ENCODE data around the gene SETD1B. TPM values are rescaled to one million over a fixed set of nuclear protein-coding genes. Genes with fewer than 3 reads are reported as not detected.
"Not testable (repeated sequence)": the region's sequence is repeated elsewhere in the genome, so short reads cannot be mapped to it uniquely, and the experiment has no call there.

Gene SETD1B
- total RNA-seq, 1 donor from 2014 or later, result 8.0 TPM

DNA sequence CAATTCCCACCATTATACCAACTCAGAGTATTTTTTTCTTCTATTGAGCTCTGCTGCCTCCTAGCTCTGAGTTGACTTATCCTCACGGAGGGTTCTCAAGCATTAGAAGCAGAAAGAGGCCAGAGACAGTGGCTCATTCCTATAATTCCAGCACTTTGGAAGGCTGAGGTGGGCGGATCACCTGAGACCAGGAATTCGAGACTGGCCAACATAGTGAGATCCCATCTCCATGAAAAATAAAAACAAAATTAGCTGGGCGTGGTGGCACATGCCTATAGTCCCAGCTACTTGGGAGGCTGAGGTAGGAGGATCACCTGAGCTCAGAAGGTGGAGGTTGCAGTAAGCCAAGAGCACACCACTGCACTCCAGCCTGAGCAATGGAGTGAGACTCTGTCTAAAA is 33.9 kb downstream of the SETD1B start:
- ATAC-seq (no peak), DNase-seq (ENCODE audit: missing footprints) (no peak)
- intact Hi-C loops (cut with DNase I), result loop anchor here (10.0 kb wide), 1 partner anchor 47 kb away; the partner anchor contains the start of gene PSMD9

DNA sequence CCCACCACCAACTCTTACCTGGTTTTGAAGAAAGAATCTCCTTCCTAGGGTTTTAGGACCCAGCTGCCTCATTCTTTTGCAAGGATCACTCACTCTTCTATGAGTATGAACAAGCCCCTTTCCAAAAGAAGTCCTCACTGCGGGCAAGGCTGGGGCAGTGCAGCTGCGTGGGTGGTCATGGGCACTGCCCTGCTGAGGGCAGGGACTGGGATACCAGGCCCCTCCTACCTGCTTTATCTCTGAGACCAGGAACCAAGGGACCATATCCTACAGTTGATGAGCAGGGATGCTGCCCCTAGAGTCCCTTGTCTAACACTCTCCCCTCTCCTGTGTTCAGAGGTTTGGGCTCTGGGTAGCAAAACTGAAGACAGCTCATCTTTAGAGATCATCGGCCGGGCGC is 34.3 kb downstream of the SETD1B start:
- ATAC-seq, result no peak
- DNase-seq (ENCODE audit: missing footprints), result no peak
- intact Hi-C loops (cut with DNase I), result loop anchor here (10.0 kb wide), 1 partner anchor 47 kb away; the partner anchor contains the start of gene PSMD9

DNA sequence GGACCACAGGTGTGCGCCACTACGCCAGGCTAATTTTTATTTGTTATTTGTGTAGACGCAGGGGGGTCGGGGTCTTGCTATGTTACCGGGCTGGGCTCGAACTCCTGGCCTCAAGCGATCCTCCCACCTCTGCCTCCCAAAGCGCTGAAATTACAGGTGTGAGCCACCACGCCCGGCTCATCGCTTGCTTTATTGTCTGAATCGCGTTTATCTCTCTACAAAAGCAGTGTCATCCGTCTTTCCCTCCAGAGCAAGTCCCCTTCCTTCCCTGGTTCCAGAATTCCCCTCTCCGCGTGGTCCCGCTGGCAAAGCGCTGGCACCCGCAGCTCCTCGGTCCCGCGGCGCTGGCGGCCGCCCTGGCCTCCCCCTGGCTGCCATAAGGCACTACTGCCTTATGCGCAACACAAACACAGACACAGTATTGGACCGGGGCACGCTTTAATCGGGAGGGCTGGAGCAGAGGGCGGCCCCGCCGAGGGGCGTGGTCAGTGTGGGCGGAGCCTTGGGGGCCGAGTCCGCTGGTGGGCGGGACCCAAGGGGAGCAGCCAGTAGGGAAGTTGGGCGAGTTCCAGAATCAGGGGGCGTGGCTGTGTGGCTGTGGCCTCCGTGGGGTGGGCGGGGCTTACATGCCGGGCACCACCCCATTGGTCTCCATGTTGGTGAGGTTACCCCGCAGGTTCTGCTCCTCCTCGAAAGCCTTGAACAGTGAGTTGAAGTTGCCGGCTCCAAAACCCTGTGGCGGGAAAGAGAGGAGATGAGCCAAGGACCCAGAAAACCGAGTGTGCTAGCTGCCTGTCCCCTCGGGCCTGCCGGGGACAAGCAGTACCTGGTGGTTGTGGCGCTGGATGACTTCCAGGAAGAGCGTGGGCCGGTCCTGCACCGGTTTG is 35.5 kb downstream of the SETD1B start:
- DNase-seq (ENCODE audit: missing footprints) (peak; percentile 100), ATAC-seq (peak; percentile 99)
- intact Hi-C loops (cut with DNase I), result loop anchor here (10.0 kb wide), 1 partner anchor 45 kb away; the partner anchor contains the start of gene PSMD9

DNA sequence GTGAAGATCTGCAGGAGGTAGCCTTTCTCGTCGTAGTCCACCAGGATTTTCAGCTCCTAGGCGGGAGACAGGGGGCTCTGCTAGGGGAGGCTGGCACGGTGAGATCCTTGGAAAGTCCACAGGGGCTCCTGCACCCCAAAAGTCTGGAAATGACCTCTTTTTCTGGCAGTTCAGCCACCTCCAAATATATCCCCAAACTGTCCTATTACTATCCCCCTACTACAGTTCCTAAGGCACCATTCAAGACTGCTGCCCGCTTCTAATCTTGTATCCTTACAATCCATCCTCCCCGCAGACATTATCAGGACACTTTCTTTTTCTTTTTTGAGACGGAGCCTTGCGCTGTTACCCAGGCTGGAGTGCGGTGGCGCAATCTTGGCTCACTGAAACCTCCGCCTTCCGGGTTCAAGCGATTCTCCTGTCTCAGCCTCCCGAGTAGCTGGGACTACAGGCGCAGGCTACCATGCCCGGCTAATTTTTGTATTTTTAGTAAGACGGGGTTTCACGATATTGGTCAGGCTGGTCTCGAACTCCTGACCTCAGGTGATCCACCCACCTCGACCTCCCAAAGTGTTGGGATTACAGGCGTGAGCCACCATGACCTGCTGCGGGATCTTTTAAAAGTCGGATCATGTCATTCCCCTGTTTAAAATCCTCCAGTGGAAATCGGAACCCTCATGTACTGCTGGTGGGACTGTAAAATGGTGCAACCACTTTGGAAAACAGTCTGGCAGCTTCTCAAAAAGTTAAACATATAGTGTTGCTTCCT is 36.4 kb downstream of the SETD1B start:
- intact Hi-C loops (cut with DNase I), result loop anchor here (10.0 kb wide), 1 partner anchor 45 kb away; the partner anchor contains the start of gene PSMD9
- DNase-seq (ENCODE audit: missing footprints) (no peak), ATAC-seq (no peak)

DNA sequence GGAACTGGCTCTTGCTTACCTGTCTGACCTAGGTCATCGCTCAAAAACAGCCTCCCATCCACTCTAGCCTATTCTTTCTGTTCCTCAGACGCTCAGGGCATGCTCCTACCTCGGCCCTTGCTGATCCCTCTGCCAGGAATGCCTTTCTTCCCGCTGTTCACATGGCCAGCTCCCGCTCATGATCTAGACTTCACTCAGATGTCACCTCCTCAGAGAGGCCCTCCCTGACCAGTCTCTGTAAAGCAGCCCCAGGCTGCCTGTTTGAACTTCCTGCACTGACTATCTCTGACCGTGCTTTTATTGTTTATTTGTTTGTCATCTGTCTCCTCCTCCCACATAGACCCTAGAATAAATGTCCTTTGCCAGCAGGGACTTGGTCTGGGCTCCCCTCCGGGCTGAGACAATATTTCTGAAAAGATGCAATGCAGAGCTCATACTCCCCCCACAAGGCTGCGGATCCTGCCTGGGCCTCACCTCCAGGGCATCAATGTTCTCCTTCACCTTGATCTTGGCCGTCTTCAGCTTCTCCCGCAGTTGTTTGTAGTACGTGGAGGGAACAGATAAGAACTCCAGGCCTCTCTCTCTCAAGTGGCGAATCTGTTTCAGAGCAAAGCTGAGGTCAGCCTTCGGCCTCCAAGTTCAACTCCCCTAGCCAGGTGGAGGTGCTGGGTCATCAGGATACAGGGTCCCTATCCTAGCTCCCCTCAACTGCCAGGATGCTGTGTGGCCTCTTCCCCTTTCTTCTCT is 39.6 kb downstream of the SETD1B start:
- DNase-seq (ENCODE audit: missing footprints) (no peak), ATAC-seq (no peak)
- intact Hi-C loops (cut with DNase I), result no loop called here

DNA sequence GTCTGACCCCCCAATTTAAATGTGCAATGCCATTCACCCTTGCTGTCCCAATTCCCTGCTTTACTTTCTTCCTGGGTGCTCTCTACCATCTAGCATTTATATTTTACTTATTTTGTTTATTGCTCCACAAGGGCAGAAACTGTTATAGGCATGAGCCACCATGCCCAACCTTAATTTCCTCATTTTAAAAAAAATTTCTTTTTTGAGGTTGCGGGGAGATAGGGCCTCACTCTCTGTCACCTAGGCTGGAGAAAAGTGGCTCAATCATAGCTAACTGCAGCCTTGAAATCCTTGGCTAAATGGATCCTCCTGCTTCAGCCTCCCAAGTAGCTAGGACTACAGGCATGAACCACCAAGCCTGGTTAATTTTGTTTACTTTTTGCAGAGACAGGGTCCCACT is 41.9 kb downstream of the SETD1B start:
- no peak for DNase-seq (ENCODE audit: missing footprints)
- intact Hi-C loops (cut with DNase I), result no loop called here
- ATAC-seq, result no peak

DNA sequence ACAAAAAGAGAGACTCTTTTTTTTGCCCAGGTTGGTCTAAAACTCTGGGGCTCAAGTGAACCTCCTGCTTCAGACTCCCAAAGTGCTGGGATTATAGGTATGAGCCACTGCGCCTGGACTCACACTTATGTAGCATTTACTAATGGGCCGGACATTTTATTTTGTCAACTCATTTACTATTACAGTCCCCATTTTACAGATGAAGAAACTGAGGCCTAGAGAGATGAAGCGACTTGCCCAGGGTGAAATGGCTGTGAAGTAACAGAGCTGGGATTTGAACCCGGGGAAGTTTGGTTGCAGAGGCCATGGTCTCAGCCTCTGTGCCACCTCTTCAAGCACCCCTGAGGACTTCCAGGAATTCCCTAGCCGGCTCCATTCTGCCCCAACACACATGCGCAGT is 45.4 kb downstream of the SETD1B start:
- ATAC-seq (no peak), DNase-seq (ENCODE audit: missing footprints) (no peak)
- intact Hi-C loops (cut with DNase I), result no loop called here

DNA sequence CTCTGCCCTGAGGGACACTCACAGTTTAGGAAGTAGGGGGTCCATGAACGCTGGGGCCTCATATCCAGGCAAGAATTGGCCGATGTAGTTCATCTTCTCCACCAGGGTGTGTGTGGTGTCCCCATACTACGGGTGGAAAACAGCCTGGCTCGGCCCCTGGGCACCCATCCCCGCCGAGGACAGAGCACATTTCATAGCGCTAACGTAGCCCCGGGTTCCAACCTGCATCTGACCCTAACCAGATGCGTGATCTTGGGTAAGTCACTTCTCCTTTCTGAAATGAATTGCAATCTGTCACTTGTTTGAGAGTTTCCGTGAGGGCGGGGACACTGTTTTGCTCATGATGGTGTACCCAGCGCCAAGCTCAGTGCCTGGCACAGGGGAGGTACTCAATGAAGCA is 45.9 kb downstream of the SETD1B start:
- no peak for DNase-seq (ENCODE audit: missing footprints)
- no peak for ATAC-seq

DNA sequence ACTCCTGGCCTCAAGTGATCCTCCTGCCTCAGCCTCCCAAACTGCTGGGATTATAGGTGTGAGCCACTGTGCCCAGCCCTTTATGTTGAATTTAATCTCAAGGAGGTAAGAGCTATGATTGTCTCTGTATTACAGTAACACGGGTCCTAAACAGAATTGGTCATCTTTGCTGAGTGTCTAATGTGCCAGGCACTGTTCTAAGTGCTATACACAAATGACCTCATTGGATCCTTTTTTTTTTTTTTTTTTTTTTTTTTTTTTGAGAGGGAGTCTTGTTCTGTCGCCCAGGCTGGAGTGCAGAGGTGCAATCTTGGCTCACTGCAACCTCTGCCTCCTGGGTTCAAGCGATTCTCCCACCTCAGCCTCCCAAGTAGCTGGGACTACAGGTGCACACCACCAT is 48.6 kb downstream of the SETD1B start:
- intact Hi-C loops (cut with DNase I); ATAC-seq; DNase-seq (ENCODE audit: missing footprints): not testable (repeated sequence)

More for the DNA sequence above, 45.9 kb downstream of the SETD1B start:
- intact Hi-C loops (cut with DNase I), result no loop called here

DNA sequence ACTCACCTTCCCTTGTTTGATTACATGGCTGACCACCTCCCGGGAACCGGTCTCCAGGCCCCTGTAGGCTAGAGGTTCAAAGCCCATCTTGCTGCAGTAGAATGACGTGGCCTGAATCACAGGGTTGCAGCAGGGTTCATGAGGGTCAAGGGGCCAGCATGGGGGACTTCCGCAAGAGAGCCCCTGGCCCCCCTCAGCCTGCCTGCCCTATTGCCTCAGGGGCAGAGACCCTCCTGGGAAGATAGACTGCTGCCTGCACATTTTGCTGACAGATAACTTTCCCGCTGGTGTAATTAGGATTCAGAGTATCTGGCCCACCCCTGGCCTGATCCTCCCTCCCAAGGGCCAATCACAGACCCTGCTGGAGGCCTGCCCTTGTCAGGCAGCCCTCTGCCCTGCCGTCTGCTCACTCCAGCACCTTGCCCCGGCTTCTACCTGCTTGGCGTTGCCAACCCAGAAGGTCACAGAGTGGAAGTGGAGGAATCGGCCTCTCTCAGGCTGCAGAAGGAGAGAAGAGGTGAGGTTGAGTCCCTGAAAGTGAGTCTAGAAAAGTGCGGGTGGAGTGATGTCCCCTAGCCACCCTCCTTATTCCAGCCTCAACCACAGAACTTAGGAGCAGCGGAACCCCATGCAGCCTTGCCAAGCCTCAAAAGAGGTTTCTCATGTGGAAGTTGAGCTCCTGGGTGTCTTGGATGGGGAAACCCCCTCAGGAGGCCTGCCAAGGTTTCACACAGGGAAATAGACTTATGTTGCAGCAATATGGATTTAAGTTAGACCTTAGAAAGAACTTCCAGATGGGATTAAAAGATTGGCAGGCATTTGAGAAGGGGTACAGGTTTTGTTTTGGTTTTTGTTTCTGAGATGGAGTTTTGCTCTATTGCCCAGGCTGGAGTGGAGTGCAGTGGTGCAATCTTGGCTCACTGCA is 53.8 kb downstream of the SETD1B start:
- no peak for ATAC-seq
- no peak for DNase-seq (ENCODE audit: missing footprints)
- intact Hi-C loops (cut with DNase I), result no loop called here

DNA sequence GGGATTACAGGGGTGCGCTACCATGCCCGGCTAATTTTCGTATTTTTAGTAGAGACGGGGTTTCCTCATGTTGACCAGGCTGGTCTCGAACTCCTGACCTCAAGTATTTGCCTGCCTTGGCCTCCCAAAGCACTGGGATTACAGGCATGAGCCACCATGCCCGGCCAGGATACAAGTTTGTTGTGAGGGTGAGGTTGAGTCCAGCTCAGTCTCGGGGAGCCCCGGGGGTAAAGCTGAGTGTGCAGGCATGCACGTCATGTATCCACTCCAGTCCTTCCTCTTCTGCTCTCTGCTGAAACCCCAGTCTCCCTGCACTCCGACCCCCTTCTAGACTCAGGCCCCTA is 54.5 kb downstream of the SETD1B start:
- ATAC-seq, result no peak
- DNase-seq (ENCODE audit: missing footprints), result no peak
- intact Hi-C loops (cut with DNase I), result no loop called here

DNA sequence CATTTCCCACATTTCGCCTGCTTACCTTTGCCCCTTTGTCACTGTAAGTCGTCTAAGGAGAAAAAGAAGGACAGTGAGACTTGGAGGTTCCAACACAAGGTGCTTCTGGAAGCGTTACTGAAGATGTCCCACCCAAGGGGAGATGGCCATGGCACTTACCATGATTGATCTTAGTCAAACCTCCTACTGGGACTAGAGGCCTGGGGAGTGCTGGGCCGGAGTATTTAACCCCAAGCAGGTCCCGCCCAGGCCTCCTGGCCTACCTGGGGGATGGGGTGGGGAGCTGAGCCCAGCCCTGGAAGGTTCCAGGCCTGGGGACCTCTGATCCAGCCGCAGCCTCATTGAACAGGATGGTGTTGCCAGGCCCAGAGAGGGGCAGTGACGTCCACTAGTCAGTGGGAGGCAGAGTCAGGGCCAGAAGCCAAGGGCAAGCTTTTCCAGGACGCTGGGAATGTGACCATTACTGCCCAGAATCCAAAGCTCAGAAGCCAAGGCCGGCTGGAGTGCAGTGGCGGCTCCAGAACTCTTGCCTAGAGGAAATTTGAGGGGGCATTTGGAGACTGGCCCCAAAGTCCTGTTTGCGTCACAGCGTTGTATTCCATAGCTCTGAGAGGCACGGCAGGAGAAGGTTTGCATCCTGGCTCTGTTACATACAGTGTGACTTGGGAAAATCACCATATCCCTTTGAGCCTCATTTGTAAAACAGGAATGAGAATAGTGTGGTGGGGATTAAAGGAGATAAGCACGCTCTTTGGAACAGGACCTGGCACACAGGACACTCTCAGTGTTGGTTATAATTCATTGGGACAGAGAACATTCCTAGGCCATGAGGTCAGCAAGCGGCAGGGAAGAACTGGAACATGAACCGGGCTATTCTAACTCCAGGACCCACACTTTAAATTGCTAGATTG is 55.1 kb downstream of the SETD1B start, which contains the start of gene HPD:
HPD (minus strand) TSS at position 198 of the 911 bp plus-strand sequence; CDS start at position 162, 36 bp downstream.
- intact Hi-C loops (cut with DNase I), result no loop called here
- peak; percentile 92 for ATAC-seq

DNA sequence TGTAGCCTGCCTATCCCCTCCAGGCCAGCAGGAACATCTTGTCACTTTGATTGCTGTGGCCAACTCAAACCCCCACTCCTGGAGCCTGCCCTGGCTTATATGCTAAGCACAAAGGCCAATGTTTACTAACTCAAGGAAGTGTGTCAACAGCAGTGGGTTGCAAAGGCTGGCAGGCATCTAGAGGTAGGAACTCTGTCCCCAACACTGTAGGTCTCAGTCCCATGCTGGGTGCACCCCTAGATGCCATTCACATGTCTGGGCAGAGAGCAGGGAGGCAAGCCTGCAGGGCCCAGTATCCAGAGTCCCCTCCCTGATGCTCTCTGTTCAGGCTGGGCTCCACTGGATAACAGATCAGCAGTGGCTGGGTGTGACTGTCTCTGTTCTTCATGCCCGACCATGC is 56.4 kb downstream of the SETD1B start:
- ATAC-seq (no peak), DNase-seq (ENCODE audit: missing footprints) (no peak)
- intact Hi-C loops (cut with DNase I), result no loop called here

More for the DNA sequence above, 55.1 kb downstream of the SETD1B start, which contains the start of gene HPD:
- DNase-seq (ENCODE audit: missing footprints), result peak; percentile 88

DNA sequence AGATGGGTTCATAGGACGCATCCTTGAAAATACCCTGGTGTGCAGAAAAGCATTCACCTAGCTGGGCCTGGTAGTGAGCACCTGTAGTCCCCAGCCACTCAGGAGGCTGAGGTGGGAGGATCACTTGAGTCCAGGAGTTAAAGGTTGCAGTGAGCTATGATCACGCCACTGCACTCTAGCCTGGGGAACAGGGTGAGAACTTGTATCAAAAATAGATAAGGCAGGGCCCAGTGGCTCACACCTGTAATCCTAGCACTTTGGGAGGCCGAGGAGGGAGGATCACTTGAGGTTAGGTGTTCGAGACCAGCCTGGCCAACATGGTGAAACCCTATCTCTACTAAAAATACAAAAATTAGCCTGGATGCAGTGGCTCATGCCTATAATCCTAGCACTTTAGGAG is 56.9 kb downstream of the SETD1B start:
- ATAC-seq; intact Hi-C loops (cut with DNase I); DNase-seq (ENCODE audit: missing footprints): not testable (repeated sequence)

DNA sequence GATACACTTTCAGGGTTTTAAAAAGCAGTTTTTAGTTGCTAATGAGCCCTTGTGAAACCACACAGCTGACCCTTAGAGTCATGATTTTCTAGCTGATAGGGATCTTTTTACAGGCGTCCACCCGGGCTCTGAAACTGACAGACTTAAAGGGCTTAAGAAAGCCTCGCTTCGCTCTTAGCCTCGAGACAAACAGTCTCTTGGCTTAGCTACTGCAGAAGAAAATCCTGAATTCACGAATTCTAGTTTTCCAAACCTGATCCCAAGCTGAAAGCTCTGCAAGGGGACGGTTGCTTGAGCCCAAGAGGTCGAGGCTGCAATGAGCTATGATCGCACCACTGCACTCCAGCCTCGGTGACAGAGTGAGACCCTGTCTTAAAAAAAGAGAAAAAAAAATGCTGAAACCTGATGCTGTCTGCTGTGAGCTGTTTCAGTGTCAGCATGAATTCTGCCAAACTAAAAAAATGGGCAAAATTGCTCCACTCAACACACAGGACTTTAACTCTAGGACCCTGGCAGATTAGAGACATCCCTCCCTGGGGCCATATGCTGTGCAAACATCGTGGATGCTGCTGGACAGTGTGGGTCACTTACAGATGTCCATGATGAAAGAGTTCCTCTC is 57.9 kb downstream of the SETD1B start:
- ATAC-seq, result no peak
- no peak for DNase-seq (ENCODE audit: missing footprints)
- intact Hi-C loops (cut with DNase I), result no loop called here

DNA sequence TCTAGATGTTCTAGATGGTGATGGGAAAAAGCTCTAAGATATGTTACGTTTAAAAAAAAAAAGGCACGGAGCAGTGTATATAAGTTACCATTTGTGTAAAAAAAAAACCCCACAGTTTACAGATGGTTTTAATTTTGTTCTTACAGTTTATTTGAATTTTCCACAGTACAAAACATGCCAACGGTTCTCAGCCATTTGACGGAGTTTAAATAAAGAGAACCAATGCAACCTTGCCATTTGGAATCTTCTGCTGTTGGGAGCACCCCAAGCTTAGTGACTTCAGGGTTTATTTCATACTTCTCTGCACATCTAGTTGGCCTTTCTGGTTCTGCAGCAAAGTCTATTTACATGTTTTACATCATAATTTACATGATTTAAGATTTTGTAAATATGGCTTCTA is 62.5 kb downstream of the SETD1B start:
- ATAC-seq (no peak), DNase-seq (ENCODE audit: missing footprints) (no peak)
- intact Hi-C loops (cut with DNase I), result no loop called here
